GM23338 (cell line): ENCODE data around the gene SRGAP3. TPM values are rescaled to one million over a fixed set of nuclear protein-coding genes. Genes with fewer than 3 reads are reported as not detected.

ENCODE experiments used
- ATAC-seq: fragments of 200-7000 bp; cut with Tn5 transposase; 3 replicates; pipeline ENCODE4 v1.9.1; 2020
- DNase-seq: peaks from one replicate; pipeline ENCODE4 v3.0.0-alpha.2; 2015; ENCODE audit warnings: low spot score
- H2AFZ ChIP-seq: fragments of 200-600 bp; sonication (generic); 2 replicates; pipeline ENCODE4 v1.8.0; 2016; ENCODE audit warnings: antibody characterized with exemption, mild to moderate bottlenecking, moderate library complexity
- H3F3A ChIP-seq: fragments of 200-600 bp; sonication (generic); replicated peaks from 2 replicates; pipeline ENCODE4 v1.8.0; 2017; ENCODE audit warnings: antibody characterized with exemption, mixed run types, low read depth
- H3K27ac ChIP-seq: fragments of 200-600 bp; sonication (generic); 2 replicates; pipeline ENCODE4 v1.6.1; 2016; ENCODE audit warnings: low read depth
- H3K27me3 ChIP-seq: fragments of 200-600 bp; sonication (generic); 2 replicates; pipeline ENCODE4 v1.8.0; 2016; ENCODE audit warnings: mild to moderate bottlenecking, mixed run types, moderate library complexity; ENCODE audit not compliant: insufficient read depth
- H3K36me3 ChIP-seq: fragments of 200-600 bp; sonication (generic); 2 replicates; pipeline ENCODE4 v1.8.0; 2016; ENCODE audit warnings: mild to moderate bottlenecking; ENCODE audit not compliant: insufficient read depth
- H3K4me1 ChIP-seq: fragments of 200-600 bp; sonication (generic); 2 replicates; pipeline ENCODE4 v1.8.0; 2016; ENCODE audit warnings: mild to moderate bottlenecking, moderate library complexity; ENCODE audit not compliant: insufficient read depth
- H3K4me2 ChIP-seq: fragments of 200-600 bp; sonication (generic); 2 replicates; pipeline ENCODE4 v1.7.1; 2017; ENCODE audit warnings: mixed run types
- H3K4me3 ChIP-seq: fragments of 200-600 bp; sonication (generic); 2 replicates; pipeline ENCODE4 v1.6.1; 2016; ENCODE audit warnings: mixed run types
- H3K79me2 ChIP-seq: fragments of 200-600 bp; sonication (generic); replicated peaks from 2 replicates; pipeline ENCODE4 v1.8.0; 2017; ENCODE audit warnings: mild to moderate bottlenecking; ENCODE audit not compliant: insufficient read depth
- H3K9me2 ChIP-seq: fragments of 200-600 bp; sonication (generic); 2 replicates; pipeline ENCODE4 v1.8.0; 2017; ENCODE audit not compliant: insufficient read depth
- H4K20me1 ChIP-seq: fragments of 200-600 bp; sonication (generic); replicated peaks from 2 replicates; pipeline ENCODE4 v1.8.0; 2017; ENCODE audit warnings: mild to moderate bottlenecking; ENCODE audit not compliant: insufficient read depth
- H3K27ac Mint-ChIP-seq: 2 replicates; pipeline ENCODE4 v1.8.0; 2020; ENCODE audit warnings: inconsistent platforms, mild to moderate bottlenecking, moderate library complexity, mixed read lengths
- H3K27me3 Mint-ChIP-seq: 3 replicates; pipeline ENCODE4 v1.8.0; 2022; ENCODE audit warnings: low read depth, mild to moderate bottlenecking, moderate library complexity, mixed read lengths, inconsistent platforms; ENCODE audit not compliant: insufficient read depth, poor library complexity
- H3K36me3 Mint-ChIP-seq: 3 replicates; pipeline ENCODE4 v1.8.0; 2021; ENCODE audit warnings: low read depth, mild to moderate bottlenecking, inconsistent platforms, moderate library complexity, mixed read lengths
- H3K4me1 Mint-ChIP-seq: 3 replicates; pipeline ENCODE4 v1.8.0; 2020; ENCODE audit warnings: mild to moderate bottlenecking, inconsistent platforms, mixed read lengths
- H3K4me3 Mint-ChIP-seq: 3 replicates; pipeline ENCODE4 v1.8.0; 2021; ENCODE audit warnings: moderate library complexity, mild to moderate bottlenecking, inconsistent platforms, mixed read lengths
- H3K9me3 Mint-ChIP-seq: 3 replicates; pipeline ENCODE4 v1.8.0; 2020; ENCODE audit warnings: moderate library complexity, mild to moderate bottlenecking, inconsistent platforms, mixed read lengths
- CREB1 ChIP-seq: fragments of 250-450 bp; sonication (Bioruptor Pico); IDR thresholded peaks from 2 replicates; pipeline ENCODE4 v1.5.0; 2020; ENCODE audit warnings: low read depth, mild to moderate bottlenecking, moderate library complexity
- CTCF ChIP-seq, 2 experiments: fragments of 200-600 bp in 1 of 2; sonication (generic) in 1 of 2; conservative IDR thresholded peaks; 2 replicates each; pipeline versions ENCODE4 v1.5.1 to v1.6.1; 2016 to 2017; ENCODE audit warnings: antibody characterized with exemption in 2 of 2, low read depth in 2 of 2, mild to moderate bottlenecking in 2 of 2, moderate library complexity in 1 of 2
- EZH2 ChIP-seq: fragments of 200-600 bp; sonication (generic); IDR thresholded peaks from one replicate; pipeline ENCODE4 v1.8.0; 2017; ENCODE audit warnings: antibody characterized with exemption, mild to moderate bottlenecking, low read depth; ENCODE audit not compliant: unreplicated experiment
- JUNB ChIP-seq: IDR thresholded peaks from one replicate; pipeline ENCODE4 v1.6.1; 2016; ENCODE audit warnings: antibody characterized with exemption; ENCODE audit not compliant: unreplicated experiment
- NANOG ChIP-seq: IDR thresholded peaks from 2 replicates; pipeline ENCODE4 v1.6.1; 2016; ENCODE audit warnings: antibody characterized with exemption, borderline replicate concordance
- POLR2AphosphoS5 ChIP-seq: IDR thresholded peaks from 2 replicates; pipeline ENCODE4 v1.6.1; 2016; ENCODE audit warnings: antibody characterized with exemption, low read depth
- STAT1 ChIP-seq: IDR thresholded peaks from one replicate; pipeline ENCODE4 v1.6.1; 2016; ENCODE audit warnings: antibody characterized with exemption; ENCODE audit not compliant: unreplicated experiment
- ZNF114 ChIP-seq: fragments of 250-450 bp; sonication (Bioruptor Pico); IDR thresholded peaks from 2 replicates; pipeline ENCODE4 v1.5.0; 2020; ENCODE audit warnings: mild to moderate bottlenecking, moderate library complexity
- ZNF331 ChIP-seq: fragments of 250-450 bp; sonication (Bioruptor Pico); IDR thresholded peaks from 2 replicates; pipeline ENCODE4 v1.5.0; 2020; ENCODE audit warnings: low read depth, mild to moderate bottlenecking, moderate library complexity
- ZNF462 ChIP-seq: fragments of 250-450 bp; sonication (Bioruptor Pico); IDR thresholded peaks from 2 replicates; pipeline ENCODE4 v1.5.0; 2020; ENCODE audit warnings: mild to moderate bottlenecking, moderate library complexity
- polyA plus RNA-seq: library from polyadenylated mRNA; unstranded; fragments of >200 nt; fragmentation: Nextera tagmentation; extraction: Ambion mirVana; gene quantifications from 2 replicates; pipeline ENCODE4 v1.2.1, GENCODE V29; 2016
- total RNA-seq: library from RNA; depleted of rRNA; stranded (reverse); fragments of >200 nt; shearing (Covaris generic); gene quantifications from 2 replicates; pipeline ENCODE4 v1.2.3, GENCODE V29; 2014
- TF ChIP-seq, protein P1 (sequence below): IDR thresholded peaks from 2 replicates; pipeline ENCODE4 v1.6.1; 2016; ENCODE audit warnings: antibody characterized with exemption

Gene SRGAP3
- total and polyA plus RNA-seq, 2 experiments from 2014 or later: 6.4 to 9.4 TPM

DNA sequence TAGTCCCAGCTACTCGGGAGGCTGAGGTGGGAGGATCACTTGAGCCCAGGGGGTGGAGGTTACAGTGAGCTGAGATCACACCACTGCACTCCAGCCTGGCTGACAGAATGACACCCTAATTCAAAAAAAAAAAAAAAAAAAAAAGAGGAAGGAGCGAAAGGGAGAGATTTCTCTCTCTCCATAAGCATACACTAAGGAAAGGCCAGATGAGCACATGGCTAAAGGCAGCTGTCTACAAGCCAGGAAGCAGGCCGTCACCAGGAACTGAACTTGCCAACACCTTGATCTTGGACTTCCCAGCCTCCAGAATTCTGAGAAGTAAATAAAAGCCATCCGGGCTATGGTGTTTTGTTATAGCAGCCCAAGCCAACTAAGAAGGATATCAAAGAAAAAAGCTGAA lies 7.5 kb downstream of the SRGAP3 start:
- no peaks in the 10 kb centered on the region for H3K36me3 Mint-ChIP-seq
- ATAC-seq (no peak), DNase-seq (no peak)
- Histone ChIP-seq H3K79me2 (peaks cover 7% of the 10 kb centered on the region; the same call in 1 of the 2 replicates), H4K20me1 (0 out of 2 replicates have a peak, but pooled peaks cover 3% of the 10 kb centered on the region), H3K9me2 (no peaks in the 10 kb centered on the region), H2AFZ (no peak overlapping the region), H3K27me3 (no peaks in the 10 kb centered on the region), H3F3A (no peaks in the 10 kb centered on the region), H3K36me3 (no peaks in the 10 kb centered on the region), H3K27ac (no peak overlapping the region), H3K4me3 (no peak overlapping the region), H3K4me2 (no peak overlapping the region), H3K4me1 (no peaks in the 10 kb centered on the region)
- H3K4me3 Mint-ChIP-seq: no peak overlapping the region
- peaks cover 3% of the 10 kb centered on the region; the same call in 2 of the 3 replicates for H3K4me1 Mint-ChIP-seq
- no peak for TF ChIP-seq JUNB
- no peak for TF ChIP-seq EZH2
- H3K9me3 Mint-ChIP-seq: no peaks in the 10 kb centered on the region
- no peak overlapping the region for H3K27ac Mint-ChIP-seq
- H3K27me3 Mint-ChIP-seq: peaks cover 3% of the 10 kb centered on the region

GRCh38 chr3:9239680-9240079 lies 9.8 kb downstream of the SRGAP3 start:
- ATAC-seq: no peak
- Histone ChIP-seq H3K36me3 (no peaks in the 10 kb centered on the region), H2AFZ (no peak overlapping the region), H3K4me2 (no peak overlapping the region), H3K4me1 (no peaks in the 10 kb centered on the region), H3K79me2 (no peaks in the 10 kb centered on the region), H3F3A (no peaks in the 10 kb centered on the region), H3K9me2 (no peaks in the 10 kb centered on the region), H4K20me1 (0 out of 2 replicates have a peak, but pooled peaks cover 2% of the 10 kb centered on the region), H3K4me3 (no peak overlapping the region), H3K27me3 (no peaks in the 10 kb centered on the region), H3K27ac (no peak overlapping the region)
- Mint-ChIP-seq H3K9me3 (no peaks in the 10 kb centered on the region; the same call in 2 of the 3 replicates), H3K27me3 (peaks cover 3% of the 10 kb centered on the region), H3K4me3 (no peak overlapping the region), H3K27ac (no peak overlapping the region), H3K36me3 (no peaks in the 10 kb centered on the region), H3K4me1 (peaks cover 1% of the 10 kb centered on the region; the same call in 2 of the 3 replicates)
- DNase-seq: no peak
- TF ChIP-seq NANOG (no peak), CREB1 (CRISPR knock-in tag) (no peak), ZNF114 (CRISPR knock-in tag) (no peak), ZNF462 (no peak), ZNF331 (no peak), JUNB (no peak), EZH2 (no peak), STAT1 (no peak), POLR2AphosphoS5 (no peak), CTCF (conservative IDR thresholded peaks at IDR 0.05; ENCODE audit: low read depth in 2 of 2) (no peak)
- TF ChIP-seq, protein P1, sequence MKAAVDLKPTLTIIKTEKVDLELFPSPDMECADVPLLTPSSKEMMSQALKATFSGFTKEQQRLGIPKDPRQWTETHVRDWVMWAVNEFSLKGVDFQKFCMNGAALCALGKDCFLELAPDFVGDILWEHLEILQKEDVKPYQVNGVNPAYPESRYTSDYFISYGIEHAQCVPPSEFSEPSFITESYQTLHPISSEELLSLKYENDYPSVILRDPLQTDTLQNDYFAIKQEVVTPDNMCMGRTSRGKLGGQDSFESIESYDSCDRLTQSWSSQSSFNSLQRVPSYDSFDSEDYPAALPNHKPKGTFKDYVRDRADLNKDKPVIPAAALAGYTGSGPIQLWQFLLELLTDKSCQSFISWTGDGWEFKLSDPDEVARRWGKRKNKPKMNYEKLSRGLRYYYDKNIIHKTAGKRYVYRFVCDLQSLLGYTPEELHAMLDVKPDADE: no peak
